ENCODE data around the gene RIC1. TPM values are rescaled to one million over a fixed set of nuclear protein-coding genes. Genes with fewer than 3 reads are reported as not detected.

The RIC1 gene
- total RNA-seq, 1 experiment from 2014 or later, result 25.5 TPM

DNA sequence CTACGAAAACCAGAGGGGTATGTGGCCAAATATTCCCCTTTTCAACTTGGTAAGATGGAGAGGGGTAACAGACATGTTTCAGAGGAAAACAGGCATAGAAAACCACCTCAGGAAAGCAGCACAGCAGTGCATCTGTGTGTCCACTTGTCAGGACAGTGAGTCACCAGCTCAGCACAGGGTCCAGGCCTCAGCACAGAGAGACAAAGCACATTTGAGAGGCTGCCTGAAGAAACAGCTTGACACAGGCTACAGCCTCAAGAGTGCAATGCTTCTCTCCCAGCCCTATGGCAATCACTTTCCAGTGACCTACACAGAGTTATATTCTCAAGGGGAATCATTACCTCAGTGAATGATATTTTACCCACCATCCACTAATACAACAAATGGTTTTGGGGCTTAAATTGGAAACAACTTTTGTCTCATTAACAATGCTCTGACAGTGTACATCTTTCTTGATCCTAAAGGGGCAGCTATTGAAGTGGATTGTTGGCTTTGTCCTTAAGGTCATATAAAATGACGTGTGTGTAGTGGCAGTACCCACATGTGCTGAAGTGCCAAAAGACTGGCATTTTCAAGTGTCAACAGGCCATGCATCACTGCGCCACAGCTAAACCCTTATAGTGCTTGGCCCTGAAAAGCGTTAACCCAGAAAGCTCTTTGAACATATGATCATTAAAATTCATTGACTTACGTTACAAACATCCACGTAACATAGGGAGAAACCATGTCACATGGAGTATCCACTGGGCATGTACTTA is 157.6 kb downstream of the RIC1 start:
- BruUV-seq (replicated peaks), result no TSS peak
- H3K9me3 ChIP-seq (ENCODE audit: control insufficient read depth in 1 of 2, insufficient read depth in 1 of 2, low read depth in 1 of 2, low read length in 2 of 2), result no peaks in the 10 kb centered on the region
- H3K79me2 ChIP-seq (ENCODE audit: insufficient read depth, low read length), result peaks cover 2% of the 10 kb centered on the region; the same call in 1 of the 2 replicates
- RAD21 ChIA-PET (ENCODE audit: low non-redundant PET in 1 of 2, low total read pairs in 2 of 2, uncharacterized antibody in 2 of 2, unreplicated experiment in 2 of 2), result no interaction called here
- no peaks in the 10 kb centered on the region for H4K20me1 ChIP-seq (ENCODE audit: insufficient read depth)
- TF ChIP-seq, protein P1, sequence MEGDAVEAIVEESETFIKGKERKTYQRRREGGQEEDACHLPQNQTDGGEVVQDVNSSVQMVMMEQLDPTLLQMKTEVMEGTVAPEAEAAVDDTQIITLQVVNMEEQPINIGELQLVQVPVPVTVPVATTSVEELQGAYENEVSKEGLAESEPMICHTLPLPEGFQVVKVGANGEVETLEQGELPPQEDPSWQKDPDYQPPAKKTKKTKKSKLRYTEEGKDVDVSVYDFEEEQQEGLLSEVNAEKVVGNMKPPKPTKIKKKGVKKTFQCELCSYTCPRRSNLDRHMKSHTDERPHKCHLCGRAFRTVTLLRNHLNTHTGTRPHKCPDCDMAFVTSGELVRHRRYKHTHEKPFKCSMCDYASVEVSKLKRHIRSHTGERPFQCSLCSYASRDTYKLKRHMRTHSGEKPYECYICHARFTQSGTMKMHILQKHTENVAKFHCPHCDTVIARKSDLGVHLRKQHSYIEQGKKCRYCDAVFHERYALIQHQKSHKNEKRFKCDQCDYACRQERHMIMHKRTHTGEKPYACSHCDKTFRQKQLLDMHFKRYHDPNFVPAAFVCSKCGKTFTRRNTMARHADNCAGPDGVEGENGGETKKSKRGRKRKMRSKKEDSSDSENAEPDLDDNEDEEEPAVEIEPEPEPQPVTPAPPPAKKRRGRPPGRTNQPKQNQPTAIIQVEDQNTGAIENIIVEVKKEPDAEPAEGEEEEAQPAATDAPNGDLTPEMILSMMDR (IDR thresholded peaks at IDR 0.05 in 2 of 3, conservative IDR thresholded peaks at IDR 0.05 in 1 of 3; ENCODE audit: borderline replicate concordance in 1 of 3, insufficient read depth in 1 of 3, low read depth in 2 of 3, low read length in 2 of 3), result no peak
- TF ChIP-seq, protein P2, sequence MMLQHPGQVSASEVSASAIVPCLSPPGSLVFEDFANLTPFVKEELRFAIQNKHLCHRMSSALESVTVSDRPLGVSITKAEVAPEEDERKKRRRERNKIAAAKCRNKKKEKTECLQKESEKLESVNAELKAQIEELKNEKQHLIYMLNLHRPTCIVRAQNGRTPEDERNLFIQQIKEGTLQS (IDR thresholded peaks at IDR 0.05), result no peak
- TF ChIP-seq TCF7L2 (IDR thresholded peaks at IDR 0.05; ENCODE audit: borderline replicate concordance, extremely low read depth, insufficient read depth, insufficient read length), result no peak
- TF ChIP-seq ZFX (IDR thresholded peaks at IDR 0.05), result no peak
- no peak; the same call in 1 of the 2 replicates for TF ChIP-seq POLR2AphosphoS5 (IDR thresholded peaks at IDR 0.05; ENCODE audit: low read depth, low read length)
- no peak for TF ChIP-seq ZNF274 (IDR thresholded peaks at IDR 0.05; ENCODE audit: low read depth, low read length)
- no peak for TF ChIP-seq MAX (IDR thresholded peaks at IDR 0.05)
- TF ChIP-seq RAD21 (IDR thresholded peaks at IDR 0.05; ENCODE audit: low read depth), result no peak
- no peak for TF ChIP-seq POLR2A (IDR thresholded peaks at IDR 0.05; ENCODE audit: borderline replicate concordance, extremely low read depth, insufficient read depth, insufficient read length)
- no peak for TF ChIP-seq SRF (IDR thresholded peaks at IDR 0.05; ENCODE audit: low read depth)
- TF ChIP-seq YY1 (IDR thresholded peaks at IDR 0.05; ENCODE audit: extremely low read depth, insufficient replicate concordance, low read depth, low read length), result no peak
- no peak for TF ChIP-seq CBX3 (IDR thresholded peaks at IDR 0.05; ENCODE audit: low read depth)
- no peak for TF ChIP-seq SIN3A (IDR thresholded peaks at IDR 0.05; ENCODE audit: low read depth)
- no peak for TF ChIP-seq JUND (IDR thresholded peaks at IDR 0.05)
- no peak for TF ChIP-seq EZH2phosphoT487 (IDR thresholded peaks at IDR 0.05; ENCODE audit: borderline replicate concordance)
- TF ChIP-seq EGR1 (IDR thresholded peaks at IDR 0.05; ENCODE audit: low read depth), result no peak
- TF ChIP-seq EZH2 (IDR thresholded peaks at IDR 0.05), result no peak
- no peak for TF ChIP-seq CEBPB (IDR thresholded peaks at IDR 0.05; ENCODE audit: low read depth)
- TF ChIP-seq ZBTB33 (IDR thresholded peaks at IDR 0.05; ENCODE audit: extremely low read depth, insufficient replicate concordance, low read length), result no peak
- no peak for TF ChIP-seq SP1 (IDR thresholded peaks at IDR 0.05; ENCODE audit: low read depth)
- DNase-seq (ENCODE audit: low read depth, low spot score) (no peak), ATAC-seq (no peak)
- peaks cover 0 to 7% of the 10 kb centered on the region in 2 experiments; a peak in 1 of 4 replicates for H3K4me1 ChIP-seq (ENCODE audit: control insufficient read depth in 1 of 2, insufficient read depth in 2 of 2, low read length in 2 of 2)
- H2AFZ ChIP-seq (ENCODE audit: low read depth, low read length, poor library complexity, severe bottlenecking), result no peak overlapping the region
- intact Hi-C loops (cut with micrococcal nuclease), result no loop called here
- H3K9me2 ChIP-seq (ENCODE audit: insufficient read depth), result no peaks in the 10 kb centered on the region
- no peak overlapping the region for H3K9ac ChIP-seq (ENCODE audit: low read length)
- H3K4me2 ChIP-seq (ENCODE audit: low read length), result no peak overlapping the region
- no peaks in the 10 kb centered on the region for H3K27me3 ChIP-seq (ENCODE audit: insufficient read depth, low read length)
- no peak overlapping the region for H3K4me3 ChIP-seq (replicated peaks in 1 of 2; ENCODE audit: low read depth in 1 of 2, low read length in 2 of 2)
- no peak overlapping the region for H3K27ac ChIP-seq (ENCODE audit: low read depth, low read length)
- POLR2A ChIA-PET, result no interaction called here
- peaks cover 5 to 13% of the 10 kb centered on the region in 2 experiments; a peak in 3 of 4 replicates for H3K36me3 ChIP-seq (ENCODE audit: control insufficient read depth in 1 of 2, insufficient read depth in 2 of 2, low read length in 2 of 2)
- CTCF ChIA-PET, result no interaction called here

All from HCT116 (cell line).